ENCODE measurements around the gene C2CD2. TPM values are rescaled to one million over a fixed set of nuclear protein-coding genes. Genes with fewer than 3 reads are reported as not detected.

Gene C2CD2
- total RNA-seq, 1 donor = 5.6 TPM

- Histone ChIP-seq H3K9me3 (ENCODE audit: low read depth, low read length) (no peaks in the 10 kb centered on the region), H3K27me3 (ENCODE audit: insufficient read depth, low read length) (no peaks in the 10 kb centered on the region), H3K4me3 (ENCODE audit: low read length) (no peak overlapping the region), H3K4me1 (ENCODE audit: insufficient read depth, low read length) (no peaks in the 10 kb centered on the region)
Measured at GRCh38 chr21:41857771-41858300, 96.0 kb downstream of the C2CD2 start.

- Histone ChIP-seq H3K27me3 (ENCODE audit: insufficient read depth, low read length) (no peaks in the 10 kb centered on the region), H3K4me3 (ENCODE audit: low read length) (no peak overlapping the region), H3K9me3 (ENCODE audit: low read depth, low read length) (no peaks in the 10 kb centered on the region), H3K4me1 (ENCODE audit: insufficient read depth, low read length) (no peaks in the 10 kb centered on the region)
Measured at GRCh38 chr21:41856572-41856971, 97.2 kb downstream of the C2CD2 start.

DNA sequence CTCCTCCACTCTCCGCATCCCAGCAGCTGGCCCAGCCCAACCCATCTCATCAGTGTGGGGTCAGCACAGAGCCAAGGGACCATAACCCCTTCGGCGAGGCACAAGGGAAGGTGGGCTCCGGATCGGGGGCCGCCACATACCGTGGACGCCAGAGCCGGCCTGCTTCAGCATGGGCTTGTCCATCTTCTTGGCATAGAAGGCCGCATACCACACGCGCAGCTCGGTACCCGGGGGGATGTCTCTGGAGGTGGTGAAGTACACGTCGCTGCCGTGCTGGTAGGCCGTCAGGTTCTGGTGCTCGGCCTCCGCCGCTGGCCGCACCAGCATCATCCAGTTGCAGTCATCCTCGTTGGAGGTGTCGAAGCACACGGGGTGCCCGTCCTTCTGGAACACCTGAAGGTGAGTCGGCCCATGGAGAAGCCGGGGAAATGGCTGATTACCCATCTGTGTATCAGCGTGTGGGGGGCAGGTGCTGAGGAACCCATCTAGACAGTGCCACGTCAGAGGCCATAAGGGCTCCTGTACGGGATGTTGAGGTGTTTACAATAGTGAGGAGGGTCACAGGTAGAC, 99.3 kb downstream of the C2CD2 start:
- Histone ChIP-seq H3K27me3 (ENCODE audit: insufficient read depth, low read length) (no peaks in the 10 kb centered on the region), H3K4me1 (ENCODE audit: insufficient read depth, low read length) (no peaks in the 10 kb centered on the region), H3K4me3 (ENCODE audit: low read length) (no peak overlapping the region)

DNA sequence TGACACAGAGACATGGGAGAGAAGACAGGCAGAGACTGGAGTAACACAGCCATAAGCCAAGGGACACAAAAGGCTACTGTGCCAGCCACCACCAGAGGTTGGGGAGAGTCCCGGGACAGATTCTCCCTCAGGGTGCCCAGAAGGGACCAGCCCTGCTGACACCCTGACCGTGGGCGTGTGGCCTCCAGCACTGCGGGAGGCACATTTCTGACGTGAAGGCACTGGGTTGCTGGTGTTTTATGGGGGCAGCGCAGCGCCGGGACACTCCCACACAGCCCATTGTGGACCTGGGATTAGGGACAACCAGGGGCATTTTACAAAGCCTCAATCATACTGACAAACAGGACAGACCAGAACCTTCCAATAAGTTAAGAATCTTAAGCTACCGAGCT, 100.9 kb downstream of the C2CD2 start:
- Histone ChIP-seq H3K9me3 (ENCODE audit: low read depth, low read length) (no peaks in the 10 kb centered on the region), H3K4me3 (ENCODE audit: low read length) (no peak overlapping the region), H3K27me3 (ENCODE audit: insufficient read depth, low read length) (no peaks in the 10 kb centered on the region), H3K4me1 (ENCODE audit: insufficient read depth, low read length) (no peaks in the 10 kb centered on the region)

More for the DNA sequence above, 99.3 kb downstream of the C2CD2 start:
- no peaks in the 10 kb centered on the region for H3K9me3 ChIP-seq (ENCODE audit: low read depth, low read length)

DNA sequence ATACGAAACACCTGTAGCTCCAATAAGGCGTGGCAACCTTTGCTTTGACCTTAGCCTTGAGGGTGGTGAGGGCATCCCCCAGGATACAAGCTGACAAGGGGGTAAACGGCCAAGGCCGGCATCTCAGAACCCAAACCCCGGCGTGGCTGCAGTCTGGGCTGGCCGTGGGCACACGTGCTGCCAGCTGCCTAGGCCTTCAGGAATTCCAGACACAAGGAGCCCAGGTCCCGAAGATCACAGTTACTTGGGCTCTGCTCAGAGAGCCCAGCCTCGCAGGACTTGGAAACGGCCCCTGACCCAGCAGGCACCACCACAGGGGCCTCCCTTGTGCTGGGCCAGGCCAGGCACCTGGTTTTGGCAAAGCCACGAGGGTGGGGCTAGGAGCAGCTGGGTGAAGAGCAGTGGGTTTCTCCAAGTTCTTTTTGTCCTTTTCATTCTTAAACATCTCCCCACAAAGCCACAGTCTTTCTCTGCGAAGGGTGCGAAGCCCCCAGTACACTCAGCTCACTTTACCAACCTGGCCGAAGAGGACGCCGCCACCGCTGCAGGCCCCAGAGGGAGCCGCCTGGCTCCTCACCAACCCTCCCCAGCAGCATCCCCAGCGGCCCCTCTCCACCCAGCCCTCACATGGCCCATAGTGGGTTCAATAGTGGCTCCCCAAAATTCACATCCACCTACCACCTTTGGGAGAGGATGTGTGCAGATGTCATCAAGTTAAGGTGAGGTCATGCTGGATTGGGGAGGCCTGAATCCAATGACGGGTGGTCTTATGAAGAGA, 101.5 kb downstream of the C2CD2 start:
- Histone ChIP-seq H3K4me1 (ENCODE audit: insufficient read depth, low read length) (no peaks in the 10 kb centered on the region), H3K27me3 (ENCODE audit: insufficient read depth, low read length) (no peaks in the 10 kb centered on the region), H3K4me3 (ENCODE audit: low read length) (no peak overlapping the region), H3K9me3 (ENCODE audit: low read depth, low read length) (no peaks in the 10 kb centered on the region)

DNA sequence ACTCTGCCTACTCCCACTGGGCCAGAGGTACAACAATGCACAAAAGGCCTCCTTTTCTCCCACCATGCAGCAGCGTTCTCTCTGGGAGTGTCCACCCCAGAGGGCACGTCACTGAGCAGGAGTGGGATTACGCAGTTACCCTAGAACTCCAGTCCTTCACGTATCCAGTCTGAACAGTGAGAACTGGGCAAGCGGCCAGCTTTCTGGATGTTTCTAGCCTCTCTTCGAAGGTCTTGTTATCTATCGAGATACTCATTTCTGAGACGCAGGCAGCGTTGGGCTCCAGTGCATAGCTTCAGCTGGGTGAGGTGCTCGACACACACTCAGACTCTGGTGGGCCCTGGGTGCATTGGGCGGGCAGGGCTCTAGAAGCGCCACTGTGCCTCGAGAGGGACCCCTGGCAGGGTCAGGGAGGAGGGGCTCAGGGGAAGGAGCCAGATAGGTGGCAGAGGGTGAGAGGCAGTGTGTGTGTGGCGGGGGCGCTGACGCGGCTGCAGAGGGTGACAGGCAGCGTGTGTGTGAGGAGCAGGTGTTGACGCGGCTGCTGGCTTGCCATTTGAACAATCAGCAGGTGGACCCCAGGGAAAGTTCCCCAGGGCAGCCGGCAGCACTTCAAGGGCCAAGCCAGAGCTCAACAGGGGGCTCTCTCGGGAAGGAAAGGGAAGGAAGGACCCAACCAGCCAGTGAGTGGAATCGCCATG, 102.6 kb downstream of the C2CD2 start:
- Histone ChIP-seq H3K9me3 (ENCODE audit: low read depth, low read length) (no peaks in the 10 kb centered on the region), H3K4me1 (ENCODE audit: insufficient read depth, low read length) (no peaks in the 10 kb centered on the region), H3K4me3 (ENCODE audit: low read length) (no peak overlapping the region), H3K27me3 (ENCODE audit: insufficient read depth, low read length) (no peaks in the 10 kb centered on the region)

DNA sequence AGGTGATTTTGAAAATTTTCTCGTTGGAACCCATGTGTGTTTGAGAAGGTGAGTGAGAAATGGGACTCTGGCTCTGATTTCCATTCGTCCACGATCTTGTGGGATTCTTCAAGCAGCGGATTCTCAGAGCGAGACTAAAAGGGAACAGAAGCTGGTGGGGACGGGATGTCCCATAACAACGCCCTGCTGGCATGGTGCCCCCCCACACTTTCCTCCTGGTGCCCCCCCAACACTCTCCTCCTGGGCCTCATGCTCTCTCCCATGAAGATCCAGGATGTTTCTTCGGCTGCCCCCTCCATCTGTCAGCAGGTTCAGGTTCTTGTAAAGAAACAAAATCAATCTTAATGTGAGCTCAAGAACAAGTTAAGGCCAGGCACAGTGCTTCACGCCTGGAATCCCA, 103.7 kb downstream of the C2CD2 start:
- no peaks in the 10 kb centered on the region for H3K4me1 ChIP-seq (ENCODE audit: insufficient read depth, low read length)

DNA sequence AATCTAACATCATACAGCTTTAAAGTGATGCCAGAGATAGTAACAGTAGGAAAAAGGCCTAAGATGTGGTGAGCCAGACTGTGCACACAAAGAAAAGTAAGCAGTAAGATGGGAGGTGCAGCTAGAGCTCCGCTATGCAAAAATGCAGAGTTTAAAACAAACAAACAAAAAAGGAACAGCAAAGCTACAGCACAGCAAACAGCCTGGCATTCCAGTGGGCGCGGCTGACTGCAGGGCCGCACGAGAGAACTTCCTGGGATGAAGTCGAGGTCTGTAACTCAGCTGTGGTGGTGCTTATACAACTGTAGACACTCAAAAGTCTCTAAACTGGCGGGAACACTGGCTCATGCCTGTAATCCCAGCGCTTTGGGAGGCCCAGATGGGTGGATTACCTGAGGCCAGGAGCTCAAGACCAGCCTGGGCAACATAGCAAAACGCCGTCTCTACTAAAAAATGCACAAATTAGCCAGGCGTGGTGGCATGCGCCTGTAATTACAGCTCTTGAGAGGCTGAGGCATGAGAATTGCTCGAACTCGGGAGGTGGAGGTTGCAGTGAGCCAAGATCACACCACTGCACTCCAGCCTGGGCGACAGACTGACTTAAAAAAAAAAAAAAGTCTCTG, 104.7 kb downstream of the C2CD2 start:
- H3K27me3 ChIP-seq (ENCODE audit: insufficient read depth, low read length) = no peaks in the 10 kb centered on the region
- H3K4me1 ChIP-seq (ENCODE audit: insufficient read depth, low read length) = no peaks in the 10 kb centered on the region
- H3K4me3 ChIP-seq (ENCODE audit: low read length) = no peak overlapping the region
- H3K9me3 ChIP-seq (ENCODE audit: low read depth, low read length) = no peaks in the 10 kb centered on the region

More for the DNA sequence above, 103.7 kb downstream of the C2CD2 start:
- Histone ChIP-seq H3K9me3 (ENCODE audit: low read depth, low read length) (no peaks in the 10 kb centered on the region), H3K4me3 (ENCODE audit: low read length) (no peak overlapping the region), H3K27me3 (ENCODE audit: insufficient read depth, low read length) (no peaks in the 10 kb centered on the region)

- Histone ChIP-seq H3K4me1 (ENCODE audit: insufficient read depth, low read length) (no peaks in the 10 kb centered on the region), H3K4me3 (ENCODE audit: low read length) (no peak overlapping the region), H3K27me3 (ENCODE audit: insufficient read depth, low read length) (no peaks in the 10 kb centered on the region), H3K9me3 (ENCODE audit: low read depth, low read length) (no peaks in the 10 kb centered on the region)
Measured at GRCh38 chr21:41848533-41848932, 105.3 kb downstream of the C2CD2 start.

DNA sequence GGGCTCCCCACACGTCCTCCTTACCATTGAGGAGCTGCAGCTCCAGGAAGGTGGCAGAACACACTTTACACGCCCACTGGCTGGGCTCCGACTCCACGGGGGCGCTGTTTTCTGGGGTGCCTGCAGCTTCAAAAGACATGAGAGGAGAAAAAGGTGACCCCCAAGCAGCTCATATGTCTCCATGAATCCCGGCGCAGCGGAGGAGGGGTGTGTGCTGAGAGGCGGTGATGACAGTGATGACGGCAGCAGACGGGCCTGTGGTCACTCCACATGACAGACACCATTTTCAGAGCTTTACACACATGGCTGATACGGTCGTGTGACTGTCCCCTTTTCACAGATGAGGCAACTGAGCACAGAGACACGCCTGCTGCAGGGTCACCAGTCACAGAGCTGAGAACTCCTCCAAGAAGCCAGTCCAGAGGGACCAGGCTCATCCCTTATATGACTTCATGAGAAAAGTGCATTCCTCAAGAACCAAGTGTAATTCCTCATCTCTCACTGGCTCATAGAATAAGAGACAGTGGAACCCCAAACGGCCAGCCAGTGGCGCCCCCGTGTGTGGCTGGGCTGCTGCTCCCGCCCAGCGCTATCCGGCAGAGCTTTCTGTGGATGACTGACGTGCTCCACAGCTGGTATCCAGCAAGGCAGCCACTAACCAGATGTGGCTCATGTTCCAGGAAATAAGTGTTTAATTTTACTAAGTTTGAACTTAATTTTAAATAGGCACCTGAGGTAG, 106.6 kb downstream of the C2CD2 start:
- Histone ChIP-seq H3K27me3 (ENCODE audit: insufficient read depth, low read length) (no peaks in the 10 kb centered on the region), H3K9me3 (ENCODE audit: low read depth, low read length) (no peaks in the 10 kb centered on the region), H3K4me3 (ENCODE audit: low read length) (no peak overlapping the region), H3K4me1 (ENCODE audit: insufficient read depth, low read length) (no peaks in the 10 kb centered on the region)

- no peaks in the 10 kb centered on the region for H3K27me3 ChIP-seq (ENCODE audit: insufficient read depth, low read length)
- no peaks in the 10 kb centered on the region for H3K4me1 ChIP-seq (ENCODE audit: insufficient read depth, low read length)
- no peaks in the 10 kb centered on the region for H3K9me3 ChIP-seq (ENCODE audit: low read depth, low read length)
- H3K4me3 ChIP-seq (ENCODE audit: low read length) = no peak overlapping the region
Measured at GRCh38 chr21:41846536-41846935, 107.3 kb downstream of the C2CD2 start.

GRCh38 chr21:41846033-41846317, 107.8 kb downstream of the C2CD2 start:
- no peaks in the 10 kb centered on the region for H3K4me1 ChIP-seq (ENCODE audit: insufficient read depth, low read length)
- no peaks in the 10 kb centered on the region for H3K27me3 ChIP-seq (ENCODE audit: insufficient read depth, low read length)
- H3K9me3 ChIP-seq (ENCODE audit: low read depth, low read length) = peaks cover 4% of the 10 kb centered on the region
- no peak overlapping the region for H3K4me3 ChIP-seq (ENCODE audit: low read length)

DNA sequence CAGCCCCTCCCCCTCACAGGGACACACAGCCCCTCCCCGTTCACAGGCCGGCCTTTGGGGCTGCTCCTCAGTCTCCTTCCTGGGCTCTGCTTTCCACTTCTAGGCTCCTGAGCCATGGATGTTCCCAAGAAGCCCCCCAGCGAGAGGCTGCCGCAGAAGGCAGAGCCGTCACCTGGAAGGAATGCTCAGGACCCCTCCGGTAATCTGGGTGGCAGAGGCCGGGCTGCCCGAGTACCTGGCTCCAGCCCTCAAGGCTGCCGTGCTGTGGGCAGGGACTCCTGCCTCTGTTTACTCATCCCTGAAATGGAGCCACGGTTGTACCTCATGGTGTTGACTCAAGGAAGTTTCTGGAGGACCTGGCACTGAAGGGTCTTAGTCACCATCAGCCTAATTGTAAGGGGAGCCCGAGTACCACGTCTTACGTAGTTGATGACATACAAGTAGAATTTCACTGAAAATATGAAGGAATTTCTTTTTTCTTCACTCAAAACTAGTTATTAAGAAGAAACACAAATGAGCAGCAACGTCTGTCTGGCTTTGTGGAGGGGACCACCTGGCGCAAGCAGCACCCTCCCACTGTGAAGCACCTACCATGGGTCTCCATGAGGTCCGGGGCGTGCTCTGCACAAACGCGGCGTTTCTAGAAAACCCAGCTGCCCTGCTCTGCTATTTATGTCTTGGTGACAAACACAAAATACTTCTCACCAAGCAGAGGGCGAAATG, 108.3 kb downstream of the C2CD2 start:
- H3K9me3 ChIP-seq (ENCODE audit: low read depth, low read length) = peaks cover 6% of the 10 kb centered on the region
- no peaks in the 10 kb centered on the region for H3K4me1 ChIP-seq (ENCODE audit: insufficient read depth, low read length)
- H3K27me3 ChIP-seq (ENCODE audit: insufficient read depth, low read length) = no peaks in the 10 kb centered on the region
- H3K4me3 ChIP-seq (ENCODE audit: low read length) = no peak overlapping the region

DNA sequence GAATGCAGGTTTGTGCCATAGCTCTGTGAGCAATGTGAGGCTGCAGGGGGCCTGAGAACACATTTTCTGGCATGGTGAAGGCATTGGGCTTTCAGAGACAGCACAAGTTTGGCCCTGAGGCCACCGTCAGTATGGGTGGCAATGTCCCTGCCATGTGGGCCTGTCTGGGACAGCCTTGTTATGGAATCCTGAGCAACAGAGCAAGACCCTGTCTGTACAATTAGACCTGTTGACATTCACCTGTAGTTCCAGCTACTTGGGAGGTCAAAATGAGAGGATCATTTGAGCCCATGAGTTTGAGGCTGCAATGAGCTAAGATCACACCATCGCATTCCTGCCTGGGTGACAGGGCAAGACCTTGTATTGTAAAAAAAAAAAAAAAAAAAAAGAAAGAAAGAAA, 110.2 kb downstream of the C2CD2 start:
- Histone ChIP-seq H3K4me3 (ENCODE audit: low read length) (no peak overlapping the region), H3K4me1 (ENCODE audit: insufficient read depth, low read length) (no peaks in the 10 kb centered on the region), H3K27me3 (ENCODE audit: insufficient read depth, low read length) (no peaks in the 10 kb centered on the region), H3K9me3 (ENCODE audit: low read depth, low read length) (peaks cover 6% of the 10 kb centered on the region)
